GM18498 (cell line): ENCODE data around the gene ADORA1.

Experiments used
- ATAC-seq: cut with Tn5 transposase; IDR thresholded peaks from one replicate; pipeline ENCODE4 v1.9.1; 2021; ENCODE audit warnings: mild to moderate bottlenecking, moderate library complexity; ENCODE audit not compliant: unreplicated experiment

The ADORA1 gene

DNA sequence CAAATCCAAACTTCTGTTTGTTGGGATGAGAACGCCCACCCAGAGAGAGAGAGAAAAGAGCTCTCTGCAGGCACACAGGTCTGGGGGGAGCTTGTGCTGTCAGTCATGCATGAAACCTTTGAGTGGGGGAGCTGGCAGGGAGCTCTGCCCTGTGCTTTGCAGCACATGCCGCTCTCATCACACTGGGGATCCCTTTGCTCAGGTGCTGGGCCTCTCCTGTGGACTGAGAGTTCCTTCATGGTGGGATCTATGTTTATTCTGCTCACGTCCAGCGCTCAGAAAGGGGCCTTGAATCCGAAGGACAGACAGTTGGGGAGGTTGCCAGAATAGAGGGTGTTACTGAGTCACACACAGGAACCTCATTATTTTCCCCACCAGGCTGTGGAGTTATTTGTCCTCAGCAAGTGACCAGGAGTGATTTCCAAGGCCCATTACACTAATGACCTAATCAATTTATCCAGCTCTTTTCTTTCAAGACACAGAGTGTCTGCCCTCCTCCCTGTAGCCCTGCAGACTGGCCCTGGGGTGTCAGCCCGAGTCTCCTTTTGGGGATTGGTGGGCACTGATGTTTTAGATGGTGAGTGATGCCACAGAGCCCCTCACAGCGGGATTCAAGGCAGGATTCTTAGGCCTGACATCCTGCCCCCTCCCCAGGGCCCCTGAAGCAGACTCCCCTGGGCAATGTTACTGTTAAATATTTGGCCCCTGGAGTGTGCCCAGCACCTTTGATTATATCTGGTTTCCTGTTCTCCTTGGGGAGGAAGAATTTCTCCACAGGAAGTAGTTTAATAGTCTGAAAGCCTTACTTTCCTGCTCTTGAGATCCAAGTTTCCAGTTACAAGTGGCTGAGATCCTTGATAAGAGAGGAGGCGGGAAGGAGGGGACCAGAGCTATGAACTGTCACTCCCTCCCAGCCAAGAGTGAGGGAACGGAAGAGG is 25.8 kb downstream of the ADORA1 start:
- no peak for ATAC-seq

DNA sequence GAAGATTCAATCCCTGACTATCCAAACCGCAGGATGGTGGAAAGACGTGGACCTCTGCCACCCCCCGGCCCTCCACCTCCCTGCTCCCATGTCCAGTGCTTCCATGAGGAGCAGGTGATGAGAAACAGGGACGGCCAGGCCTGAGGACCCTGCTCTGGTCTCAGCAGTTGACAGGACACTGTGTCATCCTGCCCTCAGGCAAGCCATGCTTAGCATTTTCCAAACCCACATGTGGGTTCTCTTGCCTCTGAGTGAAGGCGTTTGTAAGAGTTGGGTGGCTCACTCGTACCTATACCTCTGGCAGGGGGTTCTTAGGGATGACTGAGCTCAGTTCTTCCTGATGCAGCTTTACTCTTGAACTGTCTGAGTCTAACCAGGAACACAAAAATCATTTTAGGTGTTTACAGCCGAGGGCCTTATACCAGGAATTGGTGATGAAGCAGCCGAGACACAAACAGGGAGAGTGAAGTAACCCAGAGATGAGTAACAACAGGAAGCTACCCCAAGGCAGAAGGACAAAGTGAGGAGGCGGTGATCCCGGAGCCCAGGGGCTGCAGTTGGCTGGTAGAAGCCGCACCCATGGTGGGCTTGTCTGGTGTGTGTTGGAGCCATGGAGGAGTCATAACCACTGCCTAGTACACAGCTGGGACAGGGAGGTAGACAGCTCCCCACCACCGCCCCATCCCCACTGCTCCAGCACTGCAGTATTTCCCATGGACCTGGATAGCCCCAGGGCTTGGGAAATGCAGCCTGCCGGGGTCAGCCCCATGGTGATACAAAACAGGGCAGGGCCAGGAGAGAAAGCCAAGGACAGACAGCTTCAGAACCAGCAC is 26.7 kb downstream of the ADORA1 start:
- no peak for ATAC-seq

DNA sequence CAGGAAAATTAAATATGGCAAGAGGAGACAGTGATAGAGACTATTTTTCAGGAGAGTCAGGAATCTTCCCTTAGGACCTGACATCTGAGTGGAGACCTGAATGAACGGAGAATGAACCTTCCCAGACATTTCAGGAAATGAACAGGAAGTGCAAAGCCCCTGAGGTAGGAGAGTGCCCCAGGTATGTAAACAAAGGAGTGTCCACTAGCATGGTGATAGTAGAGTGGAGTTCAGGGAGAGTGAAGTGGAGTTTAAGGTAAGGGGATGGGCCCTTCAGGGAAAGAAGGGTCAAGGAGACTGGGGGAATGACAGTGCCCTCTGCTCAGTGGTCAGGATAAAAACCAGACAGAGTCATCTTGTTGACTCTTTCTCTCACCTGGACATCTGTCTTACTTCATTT is 28.8 kb downstream of the ADORA1 start:
- no peak for ATAC-seq

DNA sequence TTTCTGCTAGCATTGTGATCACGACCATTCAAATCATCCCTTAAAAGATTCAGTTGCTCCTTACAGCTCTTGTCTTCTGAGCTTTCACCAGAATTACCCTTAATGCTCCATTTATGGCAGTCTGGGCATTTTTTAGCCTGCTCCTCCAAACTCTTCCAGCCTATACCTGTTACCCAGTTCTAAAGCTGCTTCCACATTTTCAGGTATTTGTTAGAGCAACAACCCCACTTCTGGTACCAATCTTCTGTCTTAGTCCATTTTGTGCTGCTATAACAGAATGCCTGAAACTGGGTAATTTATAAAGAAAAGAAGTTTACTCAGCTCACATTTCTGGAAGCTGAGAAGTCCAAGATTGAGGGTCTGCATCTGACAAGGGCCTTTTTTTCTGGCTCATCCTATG is 30.9 kb downstream of the ADORA1 start:
- no peak for ATAC-seq

DNA sequence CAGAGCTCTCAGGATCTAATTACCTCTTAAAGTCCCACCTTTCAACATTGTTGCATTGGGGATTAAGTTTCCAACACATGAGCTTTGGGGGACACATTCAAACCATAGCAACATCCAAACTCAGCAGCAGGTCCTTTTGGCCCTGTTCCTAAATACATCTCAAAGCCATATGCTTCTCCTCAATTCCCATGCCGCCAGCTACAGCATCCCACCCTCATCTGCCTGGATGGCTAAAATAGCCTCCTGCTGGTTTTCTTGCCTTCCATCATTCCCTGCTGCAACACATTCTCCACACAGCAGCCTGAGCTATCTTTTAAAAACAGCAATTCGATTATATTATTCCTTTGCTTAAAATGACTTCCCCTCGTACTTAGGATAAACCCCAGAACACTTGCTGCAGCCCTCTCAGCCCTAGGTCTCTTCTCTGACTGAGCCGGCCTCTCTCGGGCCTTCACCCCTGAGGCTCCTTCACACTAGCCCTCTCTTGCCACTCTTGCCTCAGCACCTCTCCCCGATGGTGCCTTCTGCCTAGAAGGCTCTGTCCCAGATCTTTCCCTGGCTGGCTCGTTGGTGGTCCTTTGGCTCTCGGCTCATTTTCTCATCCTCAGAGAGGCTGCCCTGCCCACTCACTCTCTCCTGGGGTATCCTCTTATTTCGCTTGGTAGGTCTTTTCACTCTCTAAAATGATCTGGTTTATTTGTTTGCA is 31.6 kb downstream of the ADORA1 start:
- no peak for ATAC-seq

DNA sequence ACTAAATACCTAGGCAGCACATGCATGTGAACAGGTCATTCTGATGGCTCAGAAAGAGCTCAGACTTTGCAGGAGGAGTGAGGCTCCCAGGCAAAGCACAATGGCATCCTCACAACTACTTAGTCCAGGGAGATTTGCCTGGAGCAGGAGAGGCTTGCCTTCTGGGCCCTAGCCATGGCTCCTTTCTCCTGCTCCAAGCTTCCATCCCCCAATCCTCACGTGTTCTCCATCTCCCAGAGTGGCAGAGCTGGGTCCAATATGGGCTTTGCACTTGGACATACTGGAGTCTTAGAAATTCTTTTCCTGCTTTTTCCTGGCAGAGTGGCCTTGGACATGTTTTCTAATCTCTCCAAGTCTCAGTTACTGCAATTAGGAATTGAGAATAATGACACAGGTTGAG is 32.3 kb downstream of the ADORA1 start:
- no peak for ATAC-seq

DNA sequence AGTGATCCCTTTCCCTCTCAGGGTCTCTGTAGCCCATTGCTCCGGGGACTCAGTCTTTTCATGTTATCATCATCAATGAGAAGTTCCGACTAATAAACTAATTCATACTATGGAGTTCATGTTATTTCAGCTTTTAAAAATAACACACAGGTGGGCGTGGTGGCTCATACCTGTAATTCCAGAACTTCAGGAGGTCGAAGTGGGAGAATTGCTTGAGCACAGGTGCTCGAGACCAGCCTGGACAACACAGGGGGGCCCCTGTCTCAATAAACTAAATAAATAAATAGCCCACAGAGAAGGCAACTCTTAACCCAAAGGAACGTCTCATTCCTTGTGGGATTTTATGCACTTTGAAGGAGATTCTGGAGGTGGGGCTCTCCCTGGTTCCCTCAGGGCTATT is 33.6 kb downstream of the ADORA1 start:
- ATAC-seq = no peak

DNA sequence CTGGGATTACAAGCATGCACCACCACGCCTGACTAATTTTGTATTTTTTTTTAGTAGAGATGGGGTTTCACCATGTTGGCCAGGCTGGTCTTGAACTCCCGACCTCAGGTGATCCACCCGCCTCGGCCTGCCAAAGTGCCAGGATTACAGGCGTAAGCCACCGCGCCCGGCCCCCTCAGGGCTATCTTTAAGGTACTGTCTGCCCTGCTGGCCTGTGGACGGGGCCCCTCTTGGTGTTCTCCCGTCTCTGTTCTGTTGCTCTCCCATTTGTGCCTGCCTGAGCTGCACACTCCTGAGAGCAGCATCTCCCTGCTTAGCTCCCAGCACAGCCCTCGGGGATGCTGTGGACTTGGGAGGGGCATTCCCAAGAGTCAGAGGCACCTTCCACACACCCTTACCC is 34.2 kb downstream of the ADORA1 start:
- ATAC-seq = no peak

DNA sequence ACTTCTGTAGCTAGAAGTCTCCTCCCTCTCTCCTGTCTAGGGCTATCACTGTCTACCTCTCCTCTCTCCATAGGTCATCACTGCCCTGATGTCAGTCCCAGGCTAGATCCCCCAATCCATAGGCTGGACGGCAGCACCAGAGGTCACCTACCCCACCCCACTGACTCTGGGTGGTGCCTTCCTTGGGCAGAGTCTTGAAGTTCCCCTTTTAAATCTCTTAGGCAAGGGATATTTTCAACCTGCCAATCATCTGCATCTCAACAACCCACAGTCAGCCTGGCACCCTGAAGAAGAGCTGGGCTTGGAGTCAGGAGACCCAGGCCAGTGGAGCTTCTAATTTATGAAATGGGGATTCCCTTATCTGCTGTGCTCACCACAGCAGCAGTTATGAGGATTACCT is 34.9 kb downstream of the ADORA1 start:
- no peak for ATAC-seq

DNA sequence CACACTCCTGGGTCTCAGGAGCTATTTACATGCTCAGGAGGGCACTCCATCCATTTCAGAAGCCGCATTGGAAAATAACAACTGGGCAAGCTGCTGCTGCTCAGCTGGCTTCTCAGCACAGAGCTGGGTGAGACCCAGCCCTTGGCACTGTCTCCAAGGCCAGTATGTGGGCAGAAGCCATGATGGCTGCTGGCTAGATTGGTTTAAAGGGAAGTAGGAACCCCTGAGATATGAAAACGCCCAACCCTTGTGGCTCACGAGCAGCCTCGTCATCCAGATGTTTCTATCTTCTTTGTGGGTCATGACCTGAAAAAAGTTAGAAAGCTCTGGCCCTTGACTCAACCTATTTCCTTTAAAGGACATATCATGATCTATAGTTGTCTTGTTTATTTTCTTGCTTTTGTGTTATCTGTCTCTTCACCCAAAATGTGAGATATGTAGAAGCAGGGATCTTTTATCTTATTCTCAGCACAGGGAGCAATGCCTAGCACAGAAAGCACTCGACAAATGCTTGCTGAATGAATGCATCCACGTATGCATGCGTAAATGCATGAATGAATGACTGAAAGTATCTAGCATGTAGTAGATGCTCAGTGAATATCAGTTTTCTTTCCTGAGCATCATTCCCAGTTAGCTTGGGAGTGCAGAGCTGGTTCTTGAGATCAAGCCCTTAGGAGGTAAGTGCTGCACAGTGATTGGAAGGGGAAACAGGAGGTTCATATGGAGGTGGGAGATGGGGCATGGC is 36.5 kb downstream of the ADORA1 start:
- ATAC-seq = no peak

DNA sequence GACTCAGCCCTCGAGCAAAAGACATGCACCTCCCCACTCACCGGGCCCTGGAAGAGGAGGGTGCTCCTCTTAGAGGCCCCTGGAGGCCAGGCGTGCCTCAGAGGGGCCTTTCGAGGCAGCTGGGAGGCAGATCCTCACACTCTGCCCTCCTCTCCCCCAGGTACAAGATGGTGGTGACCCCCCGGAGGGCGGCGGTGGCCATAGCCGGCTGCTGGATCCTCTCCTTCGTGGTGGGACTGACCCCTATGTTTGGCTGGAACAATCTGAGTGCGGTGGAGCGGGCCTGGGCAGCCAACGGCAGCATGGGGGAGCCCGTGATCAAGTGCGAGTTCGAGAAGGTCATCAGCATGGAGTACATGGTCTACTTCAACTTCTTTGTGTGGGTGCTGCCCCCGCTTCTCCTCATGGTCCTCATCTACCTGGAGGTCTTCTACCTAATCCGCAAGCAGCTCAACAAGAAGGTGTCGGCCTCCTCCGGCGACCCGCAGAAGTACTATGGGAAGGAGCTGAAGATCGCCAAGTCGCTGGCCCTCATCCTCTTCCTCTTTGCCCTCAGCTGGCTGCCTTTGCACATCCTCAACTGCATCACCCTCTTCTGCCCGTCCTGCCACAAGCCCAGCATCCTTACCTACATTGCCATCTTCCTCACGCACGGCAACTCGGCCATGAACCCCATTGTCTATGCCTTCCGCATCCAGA is 37.7 kb downstream of the ADORA1 start:
- no peak for ATAC-seq

DNA sequence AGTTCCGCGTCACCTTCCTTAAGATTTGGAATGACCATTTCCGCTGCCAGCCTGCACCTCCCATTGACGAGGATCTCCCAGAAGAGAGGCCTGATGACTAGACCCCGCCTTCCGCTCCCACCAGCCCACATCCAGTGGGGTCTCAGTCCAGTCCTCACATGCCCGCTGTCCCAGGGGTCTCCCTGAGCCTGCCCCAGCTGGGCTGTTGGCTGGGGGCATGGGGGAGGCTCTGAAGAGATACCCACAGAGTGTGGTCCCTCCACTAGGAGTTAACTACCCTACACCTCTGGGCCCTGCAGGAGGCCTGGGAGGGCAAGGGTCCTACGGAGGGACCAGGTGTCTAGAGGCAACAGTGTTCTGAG is 38.3 kb downstream of the ADORA1 start:
- no peak for ATAC-seq

DNA sequence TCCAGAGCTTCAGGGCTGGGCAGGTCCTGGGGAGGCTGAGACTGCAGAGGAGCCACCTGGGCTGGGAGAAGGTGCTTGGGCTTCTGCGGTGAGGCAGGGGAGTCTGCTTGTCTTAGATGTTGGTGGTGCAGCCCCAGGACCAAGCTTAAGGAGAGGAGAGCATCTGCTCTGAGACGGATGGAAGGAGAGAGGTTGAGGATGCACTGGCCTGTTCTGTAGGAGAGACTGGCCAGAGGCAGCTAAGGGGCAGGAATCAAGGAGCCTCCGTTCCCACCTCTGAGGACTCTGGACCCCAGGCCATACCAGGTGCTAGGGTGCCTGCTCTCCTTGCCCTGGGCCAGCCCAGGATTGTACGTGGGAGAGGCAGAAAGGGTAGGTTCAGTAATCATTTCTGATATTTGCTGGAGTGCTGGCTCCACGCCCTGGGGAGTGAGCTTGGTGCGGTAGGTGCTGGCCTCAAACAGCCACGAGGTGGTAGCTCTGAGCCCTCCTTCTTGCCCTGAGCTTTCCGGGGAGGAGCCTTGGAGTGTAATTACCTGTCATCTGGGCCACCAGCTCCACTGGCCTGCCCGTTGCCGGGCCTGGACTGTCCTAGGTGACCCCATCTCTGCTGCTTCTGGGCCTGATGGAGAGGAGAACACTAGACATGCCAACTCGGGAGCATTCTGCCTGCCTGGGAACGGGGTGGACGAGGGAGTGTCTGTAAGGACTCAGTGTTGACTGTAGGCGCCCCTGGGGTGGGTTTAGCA is 38.8 kb downstream of the ADORA1 start:
- ATAC-seq = no peak

DNA sequence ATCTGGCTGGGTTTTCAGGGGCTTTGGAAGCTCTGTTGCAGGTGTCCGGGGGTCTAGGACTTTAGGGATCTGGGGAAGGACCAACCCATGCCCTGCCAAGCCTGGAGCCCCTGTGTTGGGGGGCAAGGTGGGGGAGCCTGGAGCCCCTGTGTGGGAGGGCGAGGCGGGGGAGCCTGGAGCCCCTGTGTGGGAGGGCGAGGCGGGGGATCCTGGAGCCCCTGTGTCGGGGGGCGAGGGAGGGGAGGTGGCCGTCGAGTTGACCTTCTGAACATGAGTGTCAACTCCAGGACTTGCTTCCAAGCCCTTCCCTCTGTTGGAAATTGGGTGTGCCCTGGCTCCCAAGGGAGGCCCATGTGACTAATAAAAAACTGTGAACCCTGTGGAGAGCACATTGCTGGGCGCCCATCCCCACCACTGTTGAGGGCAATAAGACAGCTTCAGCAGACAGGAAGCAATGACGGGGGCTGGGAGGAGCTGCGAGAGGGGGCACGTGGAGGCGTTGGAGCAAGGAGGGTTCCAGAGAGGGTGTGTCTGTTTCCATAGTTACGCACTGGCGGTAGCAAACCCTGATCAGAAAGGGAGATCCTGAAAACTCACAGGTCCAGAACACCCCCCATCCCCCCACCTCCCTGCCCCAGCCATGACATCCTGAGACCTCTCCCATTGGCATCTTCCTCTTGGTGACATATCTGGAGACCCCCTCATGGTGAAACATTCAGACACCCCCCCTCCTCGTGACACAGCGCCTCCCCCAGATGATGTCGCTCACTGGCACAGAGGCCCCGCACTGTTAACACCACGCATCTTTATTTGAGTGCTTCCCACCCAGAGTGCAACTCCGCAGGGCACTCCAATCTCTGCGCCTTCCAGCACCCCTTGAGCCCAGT is 39.7 kb downstream of the ADORA1 start:
- ATAC-seq = no peak

DNA sequence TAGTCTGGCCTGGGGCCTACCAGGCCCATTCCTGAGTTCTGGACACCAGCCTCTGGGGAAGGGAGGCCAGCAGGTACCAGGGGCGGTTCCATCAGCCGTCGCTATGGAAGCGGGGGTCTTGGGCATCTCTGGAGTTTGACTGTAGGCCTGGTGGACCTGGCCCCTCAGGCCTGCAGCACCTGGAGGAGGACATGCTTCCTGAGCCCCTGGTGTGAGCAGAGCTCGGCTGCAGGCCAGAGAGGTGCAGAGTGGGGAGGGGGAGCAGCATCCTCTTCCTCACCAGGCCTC is 40.3 kb downstream of the ADORA1 start:
- no peak for ATAC-seq

DNA sequence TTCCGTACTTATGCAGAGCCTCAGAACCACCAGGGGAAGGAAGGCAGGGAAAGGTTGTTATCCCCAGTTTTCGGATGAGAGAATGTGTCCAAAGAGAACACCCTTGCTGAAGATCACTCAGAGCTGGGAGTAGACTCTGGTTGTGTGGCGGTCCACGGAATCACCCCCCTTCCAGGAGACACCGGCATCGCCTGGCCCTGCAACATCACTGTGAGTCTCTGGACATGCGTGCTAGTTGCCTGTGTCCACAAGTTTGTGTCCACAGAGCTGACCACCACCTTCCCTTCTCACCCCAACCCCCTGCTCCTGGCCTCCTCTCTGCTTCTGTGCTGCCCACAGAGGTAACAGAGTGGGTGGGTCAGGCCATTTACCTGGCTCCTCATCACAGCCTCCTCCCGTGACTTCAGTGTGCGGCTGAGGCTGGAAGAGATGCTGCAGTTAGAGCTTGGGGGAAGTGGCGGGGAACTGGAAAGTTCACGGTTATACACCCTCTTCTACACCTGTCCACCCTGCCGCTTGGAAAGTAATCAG is 40.8 kb downstream of the ADORA1 start:
- ATAC-seq = no peak

DNA sequence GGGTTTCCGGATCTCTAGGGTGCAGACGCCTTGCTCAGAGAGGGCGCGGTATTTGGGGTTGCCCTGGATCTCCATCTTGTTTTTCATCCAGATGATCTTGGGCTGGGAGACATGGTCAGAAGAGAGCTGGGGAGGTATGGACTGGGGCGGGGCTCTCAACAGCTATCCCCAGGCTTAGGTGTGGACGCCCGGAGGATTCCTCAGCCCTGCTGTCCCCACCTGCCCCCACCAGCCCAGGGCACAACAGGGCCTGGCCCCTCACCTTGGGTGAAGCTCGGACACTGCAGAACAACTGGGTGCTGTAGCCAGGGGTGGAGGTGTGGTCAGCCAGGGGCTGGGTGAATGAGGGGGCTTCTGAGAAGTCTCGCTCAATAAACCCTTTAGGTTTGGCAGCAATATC is 41.5 kb downstream of the ADORA1 start:
- ATAC-seq = no peak

DNA sequence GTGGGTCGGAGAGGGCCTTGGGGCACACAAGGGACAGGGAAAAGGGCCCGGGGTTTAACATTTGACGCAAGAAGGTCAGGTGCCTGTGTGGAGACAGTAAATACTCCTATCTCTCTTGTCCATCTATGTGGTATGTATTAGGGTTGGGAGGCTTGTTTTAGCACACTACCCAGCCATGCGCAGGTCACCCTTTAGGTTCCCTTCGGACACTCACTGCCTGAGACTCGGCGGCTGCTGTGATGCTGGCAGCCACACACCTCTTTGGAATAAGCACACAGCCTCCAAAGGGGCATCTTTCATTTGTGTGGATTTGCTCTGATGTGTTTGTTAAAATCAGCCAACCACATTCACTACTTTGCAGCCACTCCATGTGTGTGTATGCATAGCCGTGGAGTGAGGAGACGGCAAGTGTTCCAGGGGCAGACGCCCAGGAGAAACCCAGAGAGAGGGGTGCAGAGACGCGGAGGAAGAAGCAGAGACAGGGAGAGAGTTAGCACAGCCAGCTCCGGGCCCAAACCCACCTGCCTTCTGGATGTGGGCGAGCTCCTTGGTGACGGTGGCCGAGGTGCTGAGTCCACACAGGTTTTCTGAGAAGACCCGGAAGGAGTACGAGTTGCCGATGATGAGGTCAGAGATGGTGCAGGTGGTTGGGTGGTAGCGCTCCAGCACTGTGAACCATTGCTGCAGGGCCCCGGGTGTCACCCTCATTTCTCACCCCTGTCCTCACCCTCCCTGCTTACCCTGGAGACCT is 42.4 kb downstream of the ADORA1 start:
- no peak for ATAC-seq
